Activated T-cell treated with anti-CD3 and anti-CD28 coated beads, Interleukin-2, amount 50 U/mL, for 24 hours (primary cell): ENCODE data around the gene FMN1.

Source experiments
- DNase-seq: peaks from one replicate; pipeline ENCODE4 v3.0.0-alpha.2; 2020
- H3K27ac Mint-ChIP-seq: 2 replicates; pipeline ENCODE4 v1.8.0; 2020; ENCODE audit warnings: mild to moderate bottlenecking, mixed read lengths
- H3K27me3 Mint-ChIP-seq: 2 replicates; pipeline ENCODE4 v1.8.0; 2020; ENCODE audit warnings: mixed read lengths
- H3K36me3 Mint-ChIP-seq: 2 replicates; pipeline ENCODE4 v1.8.0; 2020; ENCODE audit warnings: low read depth, mixed read lengths
- H3K4me1 Mint-ChIP-seq: 2 replicates; pipeline ENCODE4 v1.8.0; 2020; ENCODE audit warnings: low read depth, mixed read lengths
- H3K4me3 Mint-ChIP-seq: 2 replicates; pipeline ENCODE4 v1.8.0; 2020; ENCODE audit warnings: mild to moderate bottlenecking, moderate library complexity, mixed read lengths
- H3K9me3 Mint-ChIP-seq: 2 replicates; pipeline ENCODE4 v1.8.0; 2020; ENCODE audit warnings: mixed read lengths

FMN1 gene

DNA sequence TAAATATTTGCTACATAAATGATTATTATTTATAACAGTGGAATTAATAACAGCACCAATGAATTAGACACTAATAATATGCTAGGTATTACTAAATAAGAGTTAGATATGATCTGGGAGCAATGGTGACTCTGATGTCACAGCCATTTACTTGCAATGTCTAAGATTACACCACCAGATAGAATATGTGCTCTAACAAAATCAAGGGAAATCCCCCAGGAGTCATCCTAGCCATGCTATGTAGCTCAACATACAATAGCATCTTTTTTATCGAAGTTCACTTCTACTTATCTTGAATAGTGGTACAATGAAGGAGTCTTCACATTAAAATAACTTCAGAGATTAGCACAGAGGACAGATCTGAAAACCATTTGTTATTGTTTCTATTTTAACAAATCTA is 154.0 kb downstream of the FMN1 start:
- H3K36me3 Mint-ChIP-seq, result peaks cover 4% of the 10 kb centered on the region
- peaks cover 6% of the 10 kb centered on the region for H3K9me3 Mint-ChIP-seq
- H3K4me1 Mint-ChIP-seq, result peaks cover 10% of the 10 kb centered on the region
- H3K27me3 Mint-ChIP-seq, result no peaks in the 10 kb centered on the region
- no peak overlapping the region for H3K27ac Mint-ChIP-seq
- H3K4me3 Mint-ChIP-seq, result no peak overlapping the region
- DNase-seq, result no peak

DNA sequence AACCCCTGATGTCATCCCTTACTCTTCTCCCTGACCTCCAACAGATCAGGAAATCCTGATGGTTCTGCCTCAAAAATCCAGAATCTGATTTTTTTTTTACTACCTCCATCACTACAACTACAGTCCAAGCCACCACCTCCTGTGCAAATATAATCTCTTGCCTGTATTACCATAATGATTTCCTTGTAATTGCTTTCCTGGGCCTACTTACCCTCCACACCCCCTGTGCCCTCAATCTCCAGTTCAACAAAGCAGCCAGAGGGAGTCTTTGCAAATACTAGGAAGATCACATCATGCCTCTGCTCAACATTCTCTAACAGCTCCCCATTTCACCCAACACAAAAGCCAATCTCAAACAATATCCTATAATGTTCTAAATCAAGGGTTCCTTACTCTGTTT is 159.9 kb downstream of the FMN1 start:
- H3K27ac Mint-ChIP-seq, result no peak overlapping the region
- H3K4me3 Mint-ChIP-seq, result no peak overlapping the region
- no peaks in the 10 kb centered on the region for H3K27me3 Mint-ChIP-seq
- DNase-seq, result no peak
- no peaks in the 10 kb centered on the region for H3K36me3 Mint-ChIP-seq
- no peaks in the 10 kb centered on the region for H3K9me3 Mint-ChIP-seq
- H3K4me1 Mint-ChIP-seq, result peaks cover 17% of the 10 kb centered on the region

DNA sequence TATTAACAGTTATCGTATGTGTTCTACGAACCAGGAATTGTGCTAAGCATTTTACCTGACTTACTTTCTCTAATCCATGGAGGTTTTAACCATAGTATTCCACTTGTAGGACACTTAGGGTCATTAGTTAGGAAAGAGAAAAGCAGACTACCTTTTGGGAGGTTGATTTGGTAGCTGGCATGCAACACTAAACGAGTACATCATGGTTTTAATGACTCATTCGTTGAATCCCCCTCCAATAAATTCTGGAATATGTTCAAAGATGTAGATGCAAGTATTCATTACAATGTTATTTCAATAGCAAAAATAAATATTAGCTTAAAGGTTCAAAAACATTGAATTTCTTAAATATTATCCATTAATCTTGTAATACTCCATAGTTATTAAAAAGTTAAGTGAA is 162.5 kb downstream of the FMN1 start:
- H3K27ac Mint-ChIP-seq, result no peak overlapping the region
- no peak overlapping the region for H3K4me3 Mint-ChIP-seq
- H3K9me3 Mint-ChIP-seq, result no peaks in the 10 kb centered on the region
- no peak for DNase-seq
- H3K4me1 Mint-ChIP-seq, result peaks cover 32% of the 10 kb centered on the region
- no peaks in the 10 kb centered on the region for H3K36me3 Mint-ChIP-seq
- no peaks in the 10 kb centered on the region for H3K27me3 Mint-ChIP-seq

DNA sequence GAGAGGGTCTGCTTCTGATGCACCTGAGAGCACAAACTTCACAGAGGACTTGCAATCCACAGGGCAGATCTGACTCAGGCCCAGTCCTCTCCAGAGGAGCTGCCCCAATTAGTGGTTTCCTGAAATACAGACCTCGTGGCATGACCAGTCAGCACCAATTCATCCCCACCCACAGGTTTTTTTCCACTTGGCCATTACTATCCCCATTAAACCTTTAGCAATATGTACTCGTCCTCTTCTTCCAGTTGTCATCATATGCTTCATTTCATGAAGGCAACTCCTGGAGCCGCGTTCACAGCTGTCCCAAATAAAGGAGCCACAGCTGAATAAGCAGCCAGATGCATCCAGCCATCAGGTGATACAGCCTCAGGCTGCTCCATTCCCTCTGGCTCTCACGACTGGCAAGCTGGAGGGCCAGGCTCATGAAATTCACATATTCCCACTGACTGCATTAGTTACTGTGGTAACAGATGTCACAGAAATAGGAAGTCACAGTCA is 163.1 kb downstream of the FMN1 start:
- Mint-ChIP-seq H3K9me3 (no peaks in the 10 kb centered on the region), H3K4me3 (no peak overlapping the region), H3K27ac (no peak overlapping the region), H3K36me3 (no peaks in the 10 kb centered on the region), H3K27me3 (no peaks in the 10 kb centered on the region), H3K4me1 (peaks cover 36% of the 10 kb centered on the region)
- DNase-seq, result no peak

DNA sequence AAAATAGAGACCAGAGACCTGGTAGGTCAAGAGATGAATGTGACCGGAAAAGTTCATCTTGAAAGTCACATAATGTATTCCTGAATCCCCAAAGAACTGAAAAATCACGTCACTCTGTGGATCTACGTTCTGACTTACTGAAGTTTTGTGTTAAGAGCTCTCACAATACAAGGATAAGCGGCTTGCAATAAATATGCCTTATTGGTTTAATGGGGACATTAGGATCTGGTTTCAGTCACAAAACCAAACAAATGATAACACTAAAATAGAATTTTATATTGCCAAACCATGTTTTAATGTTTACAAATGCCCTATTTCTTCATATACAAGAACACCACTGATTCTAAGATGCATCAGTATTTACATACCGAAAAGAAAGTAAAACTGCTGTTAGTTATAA is 164.2 kb downstream of the FMN1 start:
- peaks cover 41% of the 10 kb centered on the region for H3K4me1 Mint-ChIP-seq

DNA sequence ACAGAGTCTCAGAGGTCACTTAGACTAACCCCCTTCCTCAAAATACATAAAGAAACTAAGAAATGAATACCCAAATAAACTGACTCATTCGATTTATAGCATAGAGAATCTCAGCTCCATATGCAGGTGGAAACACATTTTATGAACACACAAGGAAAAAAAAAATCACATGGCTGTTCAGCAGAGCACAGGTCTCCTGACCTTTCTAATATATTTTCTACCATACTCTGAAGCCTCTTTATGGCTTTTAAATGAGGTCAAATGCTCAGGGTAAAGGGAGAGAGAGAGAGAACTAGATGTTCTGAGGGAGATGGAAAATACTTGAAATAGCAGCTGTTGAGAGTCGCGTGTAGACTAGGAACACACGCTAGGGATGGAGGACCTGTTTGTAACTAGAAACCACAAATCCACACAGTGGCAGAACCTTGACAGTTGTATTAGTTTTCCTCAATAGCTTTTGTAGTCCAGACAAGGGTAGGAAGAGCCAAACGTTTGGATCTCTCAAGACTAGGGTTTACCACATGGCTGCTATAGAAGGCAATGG is 165.3 kb downstream of the FMN1 start:
- Mint-ChIP-seq H3K27me3 (no peaks in the 10 kb centered on the region), H3K9me3 (no peaks in the 10 kb centered on the region), H3K36me3 (no peaks in the 10 kb centered on the region), H3K27ac (no peak overlapping the region), H3K4me1 (peaks cover 41% of the 10 kb centered on the region), H3K4me3 (no peak overlapping the region)
- no peak for DNase-seq

More for the DNA sequence above, 164.2 kb downstream of the FMN1 start:
- Mint-ChIP-seq H3K27me3 (no peaks in the 10 kb centered on the region), H3K9me3 (no peaks in the 10 kb centered on the region), H3K27ac (no peak overlapping the region), H3K36me3 (no peaks in the 10 kb centered on the region), H3K4me3 (no peak overlapping the region)
- DNase-seq, result no peak

DNA sequence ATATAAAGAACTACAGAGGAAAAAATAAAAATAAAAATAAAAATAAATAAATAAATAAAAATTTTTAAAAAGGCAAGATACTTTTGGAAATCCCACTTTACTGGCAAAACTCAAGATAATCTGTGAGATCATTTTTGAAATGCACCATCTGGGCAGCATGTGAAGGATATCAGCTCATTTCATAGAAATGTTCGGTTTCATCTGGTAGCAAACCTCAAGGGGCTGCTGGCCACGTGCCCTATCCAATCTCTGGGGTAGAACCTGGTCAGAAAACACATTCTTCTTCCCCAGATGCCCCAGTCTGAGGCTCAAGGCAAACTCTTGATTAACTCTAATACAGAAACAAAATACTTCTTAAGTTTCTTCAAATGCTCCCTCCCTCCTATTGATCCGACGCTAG is 166.0 kb downstream of the FMN1 start:
- no peaks in the 10 kb centered on the region for H3K9me3 Mint-ChIP-seq
- H3K4me3 Mint-ChIP-seq, result no peak overlapping the region
- peaks cover 44% of the 10 kb centered on the region for H3K4me1 Mint-ChIP-seq
- H3K36me3 Mint-ChIP-seq, result no peaks in the 10 kb centered on the region
- no peak for DNase-seq
- no peaks in the 10 kb centered on the region for H3K27me3 Mint-ChIP-seq
- H3K27ac Mint-ChIP-seq, result no peak overlapping the region

DNA sequence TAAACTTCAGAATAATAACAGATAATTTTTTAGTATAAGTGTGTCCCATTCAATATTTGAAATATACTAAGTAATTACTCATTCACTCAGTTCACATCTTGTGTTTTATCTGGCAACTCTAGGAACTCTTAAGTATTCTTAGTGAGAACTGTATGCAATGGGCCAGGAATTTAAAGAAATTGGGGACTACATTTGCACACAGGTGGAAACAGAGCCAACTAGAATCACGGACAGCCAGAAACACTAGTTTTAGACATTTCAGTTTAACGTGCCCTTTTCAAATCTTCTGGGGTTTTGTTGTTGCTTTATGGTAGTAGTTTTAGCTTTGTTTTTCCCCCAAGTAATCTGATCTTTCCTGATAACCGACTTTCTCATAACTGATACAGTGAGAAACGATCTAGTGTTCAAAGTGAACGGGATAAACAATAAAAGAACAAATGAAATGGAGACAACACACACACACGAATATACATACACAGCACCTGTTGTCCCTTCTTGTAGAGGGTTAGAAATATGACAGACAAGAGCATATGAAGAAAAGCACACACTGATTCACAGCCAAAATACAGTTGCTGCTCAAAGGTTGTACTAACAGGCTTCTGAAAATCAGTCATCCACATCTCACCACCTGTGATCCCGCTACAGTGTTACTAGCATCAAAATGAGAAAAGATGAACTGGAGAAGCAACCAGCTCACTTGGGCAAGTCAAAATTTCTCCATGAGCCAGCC is 167.0 kb downstream of the FMN1 start:
- Mint-ChIP-seq H3K4me1 (peaks cover 50% of the 10 kb centered on the region), H3K27me3 (no peaks in the 10 kb centered on the region), H3K27ac (no peak overlapping the region), H3K36me3 (no peaks in the 10 kb centered on the region), H3K4me3 (no peak overlapping the region), H3K9me3 (no peaks in the 10 kb centered on the region)
- no peak for DNase-seq

DNA sequence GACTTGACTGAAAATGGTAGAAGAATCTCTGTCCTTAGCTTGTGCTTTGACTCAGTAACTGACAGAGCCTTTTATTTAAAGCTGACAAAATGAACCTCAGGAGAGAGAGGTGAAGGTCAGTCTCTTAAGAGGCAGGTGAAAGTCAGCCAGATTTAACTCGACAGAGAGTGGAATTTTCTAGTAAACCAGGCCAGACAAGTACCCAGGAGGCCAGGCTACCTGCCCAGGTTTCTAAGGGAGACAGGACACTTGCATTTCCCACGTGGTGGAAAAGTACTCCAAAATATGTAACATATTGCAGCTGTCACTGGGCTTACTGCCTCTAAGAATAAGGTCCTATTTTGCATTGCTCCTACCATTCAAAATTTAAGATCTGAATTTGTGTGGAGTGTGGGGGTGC is 167.9 kb downstream of the FMN1 start:
- H3K36me3 Mint-ChIP-seq, result no peaks in the 10 kb centered on the region
- no peak overlapping the region for H3K4me3 Mint-ChIP-seq
- H3K4me1 Mint-ChIP-seq, result peaks cover 56% of the 10 kb centered on the region
- H3K9me3 Mint-ChIP-seq, result no peaks in the 10 kb centered on the region
- no peak overlapping the region for H3K27ac Mint-ChIP-seq
- H3K27me3 Mint-ChIP-seq, result peaks cover 2% of the 10 kb centered on the region
- DNase-seq, result no peak

DNA sequence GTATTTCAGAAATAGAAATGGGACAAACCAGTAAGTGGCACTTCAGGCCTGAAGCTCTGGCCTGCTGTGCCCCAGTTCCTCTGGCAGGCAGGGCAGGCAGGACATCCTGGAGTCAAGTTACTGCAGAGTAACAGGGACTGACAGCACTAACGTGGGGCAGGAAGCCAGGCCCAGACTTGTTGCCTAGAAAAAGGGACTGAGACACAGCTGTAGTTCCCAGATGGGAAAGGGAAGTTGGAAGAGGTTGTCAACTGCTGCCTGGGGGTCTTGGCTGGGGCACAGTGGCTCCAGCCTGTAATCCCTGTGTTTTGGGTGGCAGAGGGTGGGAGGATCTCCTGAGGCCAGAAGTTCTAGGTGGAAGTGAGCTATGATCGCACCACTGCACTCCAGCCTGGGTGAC is 171.9 kb downstream of the FMN1 start:
- peaks cover 2% of the 10 kb centered on the region for H3K27me3 Mint-ChIP-seq
- H3K27ac Mint-ChIP-seq, result no peak overlapping the region
- H3K4me1 Mint-ChIP-seq, result peaks cover 29% of the 10 kb centered on the region
- no peaks in the 10 kb centered on the region for H3K9me3 Mint-ChIP-seq
- peaks cover 3% of the 10 kb centered on the region for H3K36me3 Mint-ChIP-seq
- no peak overlapping the region for H3K4me3 Mint-ChIP-seq
- no peak for DNase-seq

DNA sequence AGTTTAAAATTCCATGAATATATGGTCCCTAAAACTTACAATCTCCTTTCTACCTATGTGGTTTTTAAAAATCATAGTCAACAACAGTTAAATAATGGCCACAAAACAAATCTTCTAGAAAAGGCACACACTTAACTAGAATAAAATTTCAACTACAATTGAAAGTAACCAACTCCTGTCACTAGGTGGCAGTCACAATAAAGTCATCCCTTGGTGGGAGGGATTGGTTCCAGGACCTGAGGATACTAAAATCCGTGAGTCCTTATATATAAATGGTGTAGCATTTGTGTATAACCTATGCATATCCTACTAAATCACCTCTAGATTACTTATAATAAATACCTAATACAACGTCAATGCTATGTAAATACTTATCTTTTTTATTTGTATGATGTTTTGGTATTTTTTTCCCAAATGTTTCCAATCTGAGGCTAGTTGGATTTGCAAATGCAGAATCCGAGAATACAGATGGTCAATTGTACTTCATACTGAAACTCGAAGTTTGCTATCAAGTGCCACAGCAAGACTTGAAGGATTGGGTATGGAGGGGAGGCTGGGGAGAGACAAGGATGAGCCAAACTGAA is 172.6 kb downstream of the FMN1 start:
- peaks cover 2% of the 10 kb centered on the region for H3K27me3 Mint-ChIP-seq
- peaks cover 3% of the 10 kb centered on the region for H3K36me3 Mint-ChIP-seq
- H3K4me1 Mint-ChIP-seq, result peaks cover 28% of the 10 kb centered on the region
- no peaks in the 10 kb centered on the region for H3K9me3 Mint-ChIP-seq
- no peak overlapping the region for H3K4me3 Mint-ChIP-seq
- DNase-seq, result no peak
- H3K27ac Mint-ChIP-seq, result no peak overlapping the region

DNA sequence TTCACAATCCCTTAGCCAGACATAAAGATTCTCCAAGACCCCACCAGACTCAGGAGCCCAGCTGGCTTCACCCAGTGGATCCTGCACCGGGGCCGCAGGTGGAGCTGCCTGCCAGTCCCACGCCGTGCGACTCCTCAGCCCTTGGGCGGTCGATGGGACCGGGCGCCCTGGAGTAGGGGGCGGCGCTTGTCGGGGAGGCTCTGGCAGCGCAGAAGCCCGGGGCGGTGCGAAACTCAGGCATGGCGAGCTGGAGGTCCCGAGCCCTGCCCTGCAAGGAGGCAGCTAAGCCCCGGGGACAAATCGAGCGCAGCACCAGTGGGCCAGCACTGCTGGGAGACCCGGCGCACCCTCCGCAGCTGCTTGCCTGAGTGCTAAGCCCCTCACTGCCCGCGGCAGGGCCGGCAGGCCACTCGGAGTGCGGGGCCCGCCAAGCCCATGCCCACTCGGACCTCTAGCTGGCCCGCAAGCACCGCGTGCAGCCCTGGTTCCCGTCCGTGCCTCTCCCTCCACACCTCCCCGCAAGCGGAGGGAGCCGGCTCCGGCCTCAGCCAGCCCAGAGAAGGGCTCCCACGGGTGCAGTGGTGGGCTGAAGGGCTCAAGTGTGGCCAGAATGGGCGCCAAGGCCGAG is 175.0 kb downstream of the FMN1 start:
- no peak for DNase-seq
- H3K27ac Mint-ChIP-seq, result no peak overlapping the region
- no peaks in the 10 kb centered on the region for H3K9me3 Mint-ChIP-seq
- peaks cover 2% of the 10 kb centered on the region for H3K27me3 Mint-ChIP-seq
- H3K36me3 Mint-ChIP-seq, result peaks cover 3% of the 10 kb centered on the region
- H3K4me1 Mint-ChIP-seq, result peaks cover 42% of the 10 kb centered on the region
- H3K4me3 Mint-ChIP-seq, result no peak overlapping the region

DNA sequence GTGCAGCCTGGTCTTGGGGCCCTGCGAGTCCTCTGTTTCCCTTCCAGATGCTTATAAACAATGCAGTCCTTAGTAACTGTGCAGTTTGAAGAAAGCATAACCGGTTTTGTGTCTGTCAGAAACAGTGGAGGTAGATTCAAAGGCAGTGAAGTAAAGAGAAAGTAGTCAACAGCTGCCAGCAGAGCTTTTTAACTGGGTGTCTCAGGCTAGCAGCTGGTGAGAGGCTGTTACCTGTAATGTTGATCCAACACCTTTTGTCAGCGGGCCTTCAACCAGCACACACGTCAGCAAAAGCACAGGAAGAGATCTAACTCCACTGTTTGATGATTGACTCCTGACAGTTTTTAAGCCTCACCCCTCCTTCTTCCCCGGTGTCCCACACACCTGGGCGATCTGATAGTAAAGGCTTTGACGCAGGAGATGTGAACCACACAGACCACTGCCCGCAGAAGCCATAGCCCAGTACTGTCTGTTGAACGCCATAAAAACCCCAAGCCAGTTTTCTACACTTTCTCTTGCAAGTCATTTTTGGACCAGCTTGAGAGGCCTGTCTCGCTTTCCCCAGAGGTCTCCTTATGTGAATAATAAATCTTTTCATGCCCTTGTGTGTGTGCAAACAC is 178.0 kb downstream of the FMN1 start:
- H3K36me3 Mint-ChIP-seq, result peaks cover 3% of the 10 kb centered on the region
- peak; percentile 32 for DNase-seq
- no peaks in the 10 kb centered on the region for H3K9me3 Mint-ChIP-seq
- H3K27me3 Mint-ChIP-seq, result no peaks in the 10 kb centered on the region
- H3K4me1 Mint-ChIP-seq, result peaks cover 51% of the 10 kb centered on the region
- H3K4me3 Mint-ChIP-seq, result peak overlapping the region; percentile 43
- peak overlapping the region; percentile 65 for H3K27ac Mint-ChIP-seq

DNA sequence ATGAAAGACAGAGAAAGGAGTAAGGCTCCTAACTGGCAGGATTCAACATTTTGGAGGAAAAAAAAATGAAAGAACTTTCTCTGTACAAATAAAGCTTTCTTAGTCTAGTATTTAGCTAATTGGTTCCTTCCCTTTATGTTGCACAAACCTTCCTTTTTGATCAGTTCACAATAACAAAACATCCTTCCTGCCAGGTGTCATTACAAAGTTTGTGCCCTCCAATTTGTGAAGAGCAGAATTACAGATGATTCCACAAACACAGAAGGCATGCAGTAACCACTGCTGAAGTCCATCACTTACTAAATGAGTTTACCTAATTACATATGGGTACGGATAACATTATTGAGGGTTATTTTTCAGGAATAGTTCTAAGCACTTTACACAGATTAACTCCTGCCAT is 179.9 kb downstream of the FMN1 start:
- Mint-ChIP-seq H3K9me3 (no peaks in the 10 kb centered on the region), H3K27ac (no peak overlapping the region), H3K36me3 (peaks cover 3% of the 10 kb centered on the region), H3K27me3 (no peaks in the 10 kb centered on the region), H3K4me1 (peaks cover 51% of the 10 kb centered on the region), H3K4me3 (no peak overlapping the region)
- no peak for DNase-seq
